ENCODE data around the gene MDM4.
"Not testable (repeated sequence)": the region's sequence is repeated elsewhere in the genome, so short reads cannot be mapped to it uniquely, and the experiment has no call there.

MDM4 gene

DNA sequence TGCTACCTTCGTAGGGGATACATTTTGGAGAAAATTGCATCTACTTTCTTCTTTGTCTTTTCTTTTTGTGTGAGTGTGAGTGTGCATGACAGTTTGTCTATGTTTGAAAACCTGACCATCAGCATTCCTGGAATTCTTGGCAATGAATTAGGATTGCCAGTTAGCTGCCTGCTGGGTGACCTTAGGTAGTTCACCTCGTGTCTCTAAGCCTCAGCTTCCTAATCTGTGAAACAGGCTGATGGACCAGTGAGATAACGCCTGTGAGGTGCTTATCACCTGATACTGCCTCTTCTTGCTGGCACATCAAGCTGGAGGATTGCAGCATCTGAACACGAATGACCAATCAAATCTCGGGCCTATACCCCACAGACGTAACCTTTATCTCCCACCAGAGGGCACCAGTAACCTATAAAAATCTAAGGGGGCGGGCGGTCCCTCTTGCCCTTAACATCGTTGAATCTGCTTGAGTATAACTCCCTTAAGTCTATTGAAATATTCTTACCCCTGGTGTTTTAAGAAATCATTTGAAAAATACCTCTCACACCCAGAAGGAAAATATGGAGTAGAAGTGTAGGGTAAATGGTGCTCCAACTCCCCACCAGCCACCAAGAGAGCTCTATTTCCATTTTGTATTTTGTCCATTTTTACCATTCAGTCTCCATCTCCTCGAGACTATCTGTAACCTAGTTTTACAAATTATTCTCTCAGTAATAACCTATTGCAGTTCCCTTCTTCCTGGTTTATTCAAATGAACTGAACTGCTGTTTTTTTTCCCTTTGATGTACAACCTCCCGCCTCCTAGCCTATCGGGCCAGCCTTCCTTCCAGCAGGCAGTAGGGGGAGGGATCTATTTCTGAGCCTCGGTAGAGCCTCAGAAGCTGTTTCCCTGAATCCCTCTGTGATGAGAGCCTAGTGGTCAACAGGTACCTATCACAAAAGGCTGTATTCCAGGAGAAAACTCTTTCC lies 49.7 kb downstream of the MDM4 start:
- in situ Hi-C loops (cut with MboI; ENCODE audit: low pct_unique_long_range_greater_than_20kb, low sequenced_read_pairs, unreplicated experiment): loop anchor here (10.0 kb wide), 1 partner anchor 239 kb away; no protein-coding TSS in a partner anchor
- peak; percentile 85 for DNase-seq (ENCODE audit: low spot score)
- TF ChIP-seq, protein P1, sequence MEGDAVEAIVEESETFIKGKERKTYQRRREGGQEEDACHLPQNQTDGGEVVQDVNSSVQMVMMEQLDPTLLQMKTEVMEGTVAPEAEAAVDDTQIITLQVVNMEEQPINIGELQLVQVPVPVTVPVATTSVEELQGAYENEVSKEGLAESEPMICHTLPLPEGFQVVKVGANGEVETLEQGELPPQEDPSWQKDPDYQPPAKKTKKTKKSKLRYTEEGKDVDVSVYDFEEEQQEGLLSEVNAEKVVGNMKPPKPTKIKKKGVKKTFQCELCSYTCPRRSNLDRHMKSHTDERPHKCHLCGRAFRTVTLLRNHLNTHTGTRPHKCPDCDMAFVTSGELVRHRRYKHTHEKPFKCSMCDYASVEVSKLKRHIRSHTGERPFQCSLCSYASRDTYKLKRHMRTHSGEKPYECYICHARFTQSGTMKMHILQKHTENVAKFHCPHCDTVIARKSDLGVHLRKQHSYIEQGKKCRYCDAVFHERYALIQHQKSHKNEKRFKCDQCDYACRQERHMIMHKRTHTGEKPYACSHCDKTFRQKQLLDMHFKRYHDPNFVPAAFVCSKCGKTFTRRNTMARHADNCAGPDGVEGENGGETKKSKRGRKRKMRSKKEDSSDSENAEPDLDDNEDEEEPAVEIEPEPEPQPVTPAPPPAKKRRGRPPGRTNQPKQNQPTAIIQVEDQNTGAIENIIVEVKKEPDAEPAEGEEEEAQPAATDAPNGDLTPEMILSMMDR (IDR thresholded peaks at IDR 0.05; ENCODE audit: extremely low read depth, insufficient read depth, missing control alignments): peak; percentile 57

DNA sequence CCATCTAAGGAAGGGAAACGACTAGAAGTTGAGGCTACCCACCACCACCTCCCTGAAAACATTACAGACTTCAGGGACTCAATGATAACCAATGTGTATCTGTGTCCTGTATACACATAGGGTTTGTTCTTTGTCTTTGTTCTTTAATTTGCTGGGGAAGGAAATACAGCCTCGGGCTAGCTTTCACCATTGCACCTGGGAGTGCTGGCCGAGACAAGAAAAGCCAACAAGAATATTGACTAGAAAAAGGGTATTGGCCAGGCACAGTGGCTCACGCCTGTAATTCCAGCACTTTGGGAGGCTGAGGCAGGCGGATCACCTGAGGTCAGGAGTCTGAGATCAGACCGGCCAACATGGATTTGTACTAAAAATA lies 50.4 kb downstream of the MDM4 start:
- TF ChIP-seq, protein P1 (IDR thresholded peaks at IDR 0.05; ENCODE audit: extremely low read depth, insufficient read depth, missing control alignments): no peak
- in situ Hi-C loops (cut with MboI; ENCODE audit: low pct_unique_long_range_greater_than_20kb, low sequenced_read_pairs, unreplicated experiment): loop anchor here (10.0 kb wide), 1 partner anchor 238 kb away; no protein-coding TSS in a partner anchor
- no peak for DNase-seq (ENCODE audit: low spot score)

- in situ Hi-C loops (cut with MboI; ENCODE audit: low pct_unique_long_range_greater_than_20kb, low sequenced_read_pairs, unreplicated experiment): loop anchor here (10.0 kb wide), 1 partner anchor 238 kb away; no protein-coding TSS in a partner anchor
- no peak for DNase-seq (ENCODE audit: low spot score)
- TF ChIP-seq, protein P1 (IDR thresholded peaks at IDR 0.05; ENCODE audit: extremely low read depth, insufficient read depth, missing control alignments): no peak
Observed at GRCh38 chr1:204567071-204567470, 50.9 kb downstream of the MDM4 start.

DNA sequence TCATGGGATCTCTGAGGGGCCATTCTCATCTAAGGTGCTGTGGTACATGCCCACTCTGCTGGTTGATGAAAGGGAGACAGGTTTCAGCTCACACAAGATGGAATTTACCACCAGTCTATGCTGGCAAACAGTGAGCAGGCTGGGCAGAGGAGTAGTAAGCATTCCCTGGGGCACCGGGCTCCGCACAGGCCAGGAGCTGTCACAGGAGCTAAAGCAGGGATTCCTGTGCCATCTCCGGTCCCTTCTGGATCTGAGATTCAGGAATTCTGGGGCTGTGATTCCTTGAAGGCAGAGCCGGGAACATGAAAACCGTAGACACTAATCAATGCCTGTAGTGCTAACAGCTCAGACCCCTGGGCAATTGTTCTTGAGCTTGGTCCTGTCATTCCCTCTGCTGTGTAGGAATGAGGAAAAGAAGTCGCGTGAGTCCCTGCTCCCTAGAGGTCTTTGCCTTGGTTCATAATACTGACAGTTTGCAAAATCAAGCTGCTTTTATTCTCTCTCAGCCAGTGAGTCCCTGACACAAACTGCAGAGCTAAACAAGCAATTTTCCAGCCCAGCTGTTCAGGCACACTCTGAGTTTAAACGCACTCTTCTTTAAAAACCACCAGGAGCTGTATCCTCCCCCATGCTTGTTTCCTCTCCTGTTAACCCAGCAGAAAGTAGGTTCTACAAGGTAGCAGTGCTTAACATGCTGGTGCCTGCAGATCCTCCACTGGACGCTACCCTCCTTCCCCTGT lies 52.5 kb downstream of the MDM4 start:
- no peak for DNase-seq (ENCODE audit: low spot score)
- in situ Hi-C loops (cut with MboI; ENCODE audit: low pct_unique_long_range_greater_than_20kb, low sequenced_read_pairs, unreplicated experiment): loop anchor here (10.0 kb wide), 1 partner anchor 236 kb away; no protein-coding TSS in a partner anchor
- TF ChIP-seq, protein P1 (IDR thresholded peaks at IDR 0.05; ENCODE audit: extremely low read depth, insufficient read depth, missing control alignments): no peak

DNA sequence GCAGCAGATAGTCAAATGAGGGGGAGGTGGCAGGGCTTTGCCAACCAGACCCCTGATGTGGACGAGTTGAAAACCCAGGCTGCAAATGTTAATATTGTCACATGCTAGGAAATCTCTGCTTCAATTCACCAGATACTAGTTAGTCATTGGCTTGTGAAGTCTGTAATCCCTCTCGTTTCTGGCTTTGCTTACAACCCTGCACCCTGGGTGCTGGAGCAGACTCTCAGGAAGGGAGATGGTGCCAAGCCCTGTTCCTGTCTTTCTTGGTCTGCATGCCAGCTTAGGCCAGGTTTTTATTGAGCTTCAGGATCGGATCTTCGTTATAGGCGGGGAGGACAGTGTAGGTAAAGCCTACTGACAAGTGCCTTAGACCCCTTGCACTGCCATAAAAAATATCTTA lies 53.3 kb downstream of the MDM4 start:
- TF ChIP-seq, protein P1 (IDR thresholded peaks at IDR 0.05; ENCODE audit: extremely low read depth, insufficient read depth, missing control alignments): no peak
- no peak for DNase-seq (ENCODE audit: low spot score)
- in situ Hi-C loops (cut with MboI; ENCODE audit: low pct_unique_long_range_greater_than_20kb, low sequenced_read_pairs, unreplicated experiment): loop anchor here (10.0 kb wide), 1 partner anchor 235 kb away; no protein-coding TSS in a partner anchor

- in situ Hi-C loops (cut with MboI; ENCODE audit: low pct_unique_long_range_greater_than_20kb, low sequenced_read_pairs, unreplicated experiment); DNase-seq (ENCODE audit: low spot score): not testable (repeated sequence)
Observed at GRCh38 chr1:204570021-204570420, 53.8 kb downstream of the MDM4 start.

Measured in GM13977 (cell line).